K562 (cell line): Measurements from ENCODE around the gene CRLF1. TPM values are rescaled to one million over a fixed set of nuclear protein-coding genes. Genes with fewer than 3 reads are reported as not detected.

Experiments used
- HDAC1 ChIP-seq, 2 experiments: fragments of 450-650 bp; IDR thresholded peaks; 2 replicates each; pipeline ENCODE4 v1.6.1; 2016 to 2017; ENCODE audit warnings: inconsistent platforms in 1 of 2, mild to moderate bottlenecking in 1 of 2, moderate library complexity in 1 of 2
- JUND ChIP-seq, 2 experiments: IDR thresholded peaks; 2 replicates in 1 of 2; 3 replicates in 1 of 2; pipeline ENCODE4 v1.6.1; 2011; ENCODE audit warnings: borderline replicate concordance in 2 of 2, low read depth in 2 of 2, low read length in 2 of 2, improper control_type of control experiment in 1 of 2, missing biosample characterization in 1 of 2, missing genetic modification characterization in 1 of 2, missing genetic modification reagents in 1 of 2
- SMARCE1 ChIP-seq: fragments of 450-650 bp; IDR thresholded peaks from 2 replicates; pipeline ENCODE4 v1.7.1; 2016; ENCODE audit warnings: mild to moderate bottlenecking
- ZNF644 ChIP-seq: fragments of 200-800 bp; sonication (Bioruptor generic); IDR thresholded peaks from 2 replicates; pipeline ENCODE4 v1.6.1; 2016; ENCODE audit warnings: low read depth, missing genetic modification characterization, missing compliant biosample characterization
- ZNF778 ChIP-seq: fragments of 450-650 bp; formaldehyde crosslinking; IDR thresholded peaks from 2 replicates; pipeline ENCODE4 v1.4.0; 2020; ENCODE audit warnings: mild to moderate bottlenecking, moderate library complexity
- polyA plus RNA-seq, 8 experiments: library from polyadenylated mRNA; depleted of rRNA in 4 of 8; stranded (reverse) in 5 of 8; unstranded in 3 of 8; fragments of >200 nt; fragmentation: Nextera tagmentation in 2 of 8; fragmentation: Illumina TruSeq in 1 of 8; extraction: Ambion mirVana in 2 of 8; extraction: Trizol in 1 of 8; gene quantifications; 2 replicates each; pipeline versions ENCODE4 v1.2.1 to v1.2.3, GENCODE V29; 2011 to 2014; ENCODE audit warnings: inconsistent platforms in 1 of 8, missing spikeins in 1 of 8
- total RNA-seq, 7 experiments: library from RNA; depleted of rRNA in 6 of 7; stranded (reverse); fragments of >200 nt in 6 of 7; fragmentation: Illumina TruSeq in 2 of 7; extraction: Trizol in 2 of 7; gene quantifications; 2 replicates each; pipeline versions ENCODE4 v1.2.1 to v1.2.3, GENCODE V29; 2011 to 2021; ENCODE audit warnings: low replicate concordance in 1 of 7
- TF ChIP-seq, protein P1 (sequence below): fragments of 450-650 bp; IDR thresholded peaks from 2 replicates; pipeline ENCODE4 v1.6.1; 2016; ENCODE audit warnings: mild to moderate bottlenecking, moderate library complexity
- TF ChIP-seq, protein P2 (sequence below): fragments of 250-450 bp; sonication (Bioruptor Pico); IDR thresholded peaks from 2 replicates; pipeline ENCODE4 v1.8.0; 2022; ENCODE audit warnings: moderate library complexity, mild to moderate bottlenecking, inconsistent platforms
- TF ChIP-seq, protein P3 (sequence below), 2 experiments: IDR thresholded peaks; 2 replicates each; pipeline ENCODE4 v1.6.1; 2011; ENCODE audit warnings: borderline replicate concordance in 1 of 2, control low read depth in 1 of 2, low read depth in 1 of 2, low read length in 1 of 2, mild to moderate bottlenecking in 1 of 2, mixed read lengths in 1 of 2, moderate library complexity in 1 of 2; ENCODE audit not compliant: insufficient read depth in 1 of 2, insufficient read length in 1 of 2, poor library complexity in 1 of 2, severe bottlenecking in 1 of 2; ENCODE audit errors: extremely low read depth in 1 of 2
- TF ChIP-seq, protein P4 (sequence below): IDR thresholded peaks from 3 replicates; pipeline ENCODE4 v1.6.1; 2011; ENCODE audit warnings: borderline replicate concordance, mild to moderate bottlenecking; ENCODE audit not compliant: insufficient read length, insufficient read depth

Gene CRLF1
- total and polyA plus RNA-seq, 9 of the 15 experiments (the other 6 are each of a cell fraction or from before 2014, with no cell fraction given): 0.85 to 3.6 (median 1.7) TPM

DNA sequence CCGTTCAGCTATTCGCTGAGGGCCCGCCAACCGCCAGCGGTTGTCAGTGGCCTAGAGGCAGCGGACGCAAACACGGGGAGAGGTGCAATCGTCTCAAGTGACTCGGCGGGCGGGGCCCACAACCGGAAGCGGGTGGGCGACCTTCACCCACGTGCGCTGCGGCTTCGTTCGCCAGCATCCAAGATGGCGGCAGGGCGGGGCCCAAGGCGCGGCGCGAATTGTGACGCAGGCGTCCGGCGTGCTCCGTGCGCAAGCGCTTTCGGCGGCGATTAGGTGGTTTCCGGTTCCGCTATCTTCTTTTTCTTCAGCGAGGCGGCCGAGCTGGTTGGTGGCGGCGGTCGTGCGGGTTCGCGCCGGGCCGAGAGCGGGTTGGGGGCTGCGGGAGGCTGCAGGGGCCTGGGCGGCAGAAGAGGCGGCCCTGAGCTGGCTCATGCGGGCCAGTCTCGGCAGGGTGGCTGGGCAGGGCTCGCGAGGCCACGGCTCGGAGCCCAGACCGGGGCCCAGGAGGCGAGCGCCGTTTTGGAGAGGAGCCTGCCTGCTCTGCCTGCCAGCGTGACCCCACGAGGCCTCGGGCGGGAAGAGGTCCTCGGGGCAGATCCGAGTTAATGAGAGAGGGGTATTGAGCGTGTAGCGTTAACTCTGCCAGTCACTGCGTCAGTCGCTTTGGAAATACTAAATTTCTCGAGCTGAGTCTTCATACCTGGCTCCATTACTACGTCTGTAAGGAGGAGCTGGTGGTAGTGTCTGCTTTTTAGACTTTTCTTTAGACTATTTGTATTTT is 34.8 kb downstream of the CRLF1 start, which contains the start of gene UBA52 (continued):
- TF ChIP-seq, protein P1, sequence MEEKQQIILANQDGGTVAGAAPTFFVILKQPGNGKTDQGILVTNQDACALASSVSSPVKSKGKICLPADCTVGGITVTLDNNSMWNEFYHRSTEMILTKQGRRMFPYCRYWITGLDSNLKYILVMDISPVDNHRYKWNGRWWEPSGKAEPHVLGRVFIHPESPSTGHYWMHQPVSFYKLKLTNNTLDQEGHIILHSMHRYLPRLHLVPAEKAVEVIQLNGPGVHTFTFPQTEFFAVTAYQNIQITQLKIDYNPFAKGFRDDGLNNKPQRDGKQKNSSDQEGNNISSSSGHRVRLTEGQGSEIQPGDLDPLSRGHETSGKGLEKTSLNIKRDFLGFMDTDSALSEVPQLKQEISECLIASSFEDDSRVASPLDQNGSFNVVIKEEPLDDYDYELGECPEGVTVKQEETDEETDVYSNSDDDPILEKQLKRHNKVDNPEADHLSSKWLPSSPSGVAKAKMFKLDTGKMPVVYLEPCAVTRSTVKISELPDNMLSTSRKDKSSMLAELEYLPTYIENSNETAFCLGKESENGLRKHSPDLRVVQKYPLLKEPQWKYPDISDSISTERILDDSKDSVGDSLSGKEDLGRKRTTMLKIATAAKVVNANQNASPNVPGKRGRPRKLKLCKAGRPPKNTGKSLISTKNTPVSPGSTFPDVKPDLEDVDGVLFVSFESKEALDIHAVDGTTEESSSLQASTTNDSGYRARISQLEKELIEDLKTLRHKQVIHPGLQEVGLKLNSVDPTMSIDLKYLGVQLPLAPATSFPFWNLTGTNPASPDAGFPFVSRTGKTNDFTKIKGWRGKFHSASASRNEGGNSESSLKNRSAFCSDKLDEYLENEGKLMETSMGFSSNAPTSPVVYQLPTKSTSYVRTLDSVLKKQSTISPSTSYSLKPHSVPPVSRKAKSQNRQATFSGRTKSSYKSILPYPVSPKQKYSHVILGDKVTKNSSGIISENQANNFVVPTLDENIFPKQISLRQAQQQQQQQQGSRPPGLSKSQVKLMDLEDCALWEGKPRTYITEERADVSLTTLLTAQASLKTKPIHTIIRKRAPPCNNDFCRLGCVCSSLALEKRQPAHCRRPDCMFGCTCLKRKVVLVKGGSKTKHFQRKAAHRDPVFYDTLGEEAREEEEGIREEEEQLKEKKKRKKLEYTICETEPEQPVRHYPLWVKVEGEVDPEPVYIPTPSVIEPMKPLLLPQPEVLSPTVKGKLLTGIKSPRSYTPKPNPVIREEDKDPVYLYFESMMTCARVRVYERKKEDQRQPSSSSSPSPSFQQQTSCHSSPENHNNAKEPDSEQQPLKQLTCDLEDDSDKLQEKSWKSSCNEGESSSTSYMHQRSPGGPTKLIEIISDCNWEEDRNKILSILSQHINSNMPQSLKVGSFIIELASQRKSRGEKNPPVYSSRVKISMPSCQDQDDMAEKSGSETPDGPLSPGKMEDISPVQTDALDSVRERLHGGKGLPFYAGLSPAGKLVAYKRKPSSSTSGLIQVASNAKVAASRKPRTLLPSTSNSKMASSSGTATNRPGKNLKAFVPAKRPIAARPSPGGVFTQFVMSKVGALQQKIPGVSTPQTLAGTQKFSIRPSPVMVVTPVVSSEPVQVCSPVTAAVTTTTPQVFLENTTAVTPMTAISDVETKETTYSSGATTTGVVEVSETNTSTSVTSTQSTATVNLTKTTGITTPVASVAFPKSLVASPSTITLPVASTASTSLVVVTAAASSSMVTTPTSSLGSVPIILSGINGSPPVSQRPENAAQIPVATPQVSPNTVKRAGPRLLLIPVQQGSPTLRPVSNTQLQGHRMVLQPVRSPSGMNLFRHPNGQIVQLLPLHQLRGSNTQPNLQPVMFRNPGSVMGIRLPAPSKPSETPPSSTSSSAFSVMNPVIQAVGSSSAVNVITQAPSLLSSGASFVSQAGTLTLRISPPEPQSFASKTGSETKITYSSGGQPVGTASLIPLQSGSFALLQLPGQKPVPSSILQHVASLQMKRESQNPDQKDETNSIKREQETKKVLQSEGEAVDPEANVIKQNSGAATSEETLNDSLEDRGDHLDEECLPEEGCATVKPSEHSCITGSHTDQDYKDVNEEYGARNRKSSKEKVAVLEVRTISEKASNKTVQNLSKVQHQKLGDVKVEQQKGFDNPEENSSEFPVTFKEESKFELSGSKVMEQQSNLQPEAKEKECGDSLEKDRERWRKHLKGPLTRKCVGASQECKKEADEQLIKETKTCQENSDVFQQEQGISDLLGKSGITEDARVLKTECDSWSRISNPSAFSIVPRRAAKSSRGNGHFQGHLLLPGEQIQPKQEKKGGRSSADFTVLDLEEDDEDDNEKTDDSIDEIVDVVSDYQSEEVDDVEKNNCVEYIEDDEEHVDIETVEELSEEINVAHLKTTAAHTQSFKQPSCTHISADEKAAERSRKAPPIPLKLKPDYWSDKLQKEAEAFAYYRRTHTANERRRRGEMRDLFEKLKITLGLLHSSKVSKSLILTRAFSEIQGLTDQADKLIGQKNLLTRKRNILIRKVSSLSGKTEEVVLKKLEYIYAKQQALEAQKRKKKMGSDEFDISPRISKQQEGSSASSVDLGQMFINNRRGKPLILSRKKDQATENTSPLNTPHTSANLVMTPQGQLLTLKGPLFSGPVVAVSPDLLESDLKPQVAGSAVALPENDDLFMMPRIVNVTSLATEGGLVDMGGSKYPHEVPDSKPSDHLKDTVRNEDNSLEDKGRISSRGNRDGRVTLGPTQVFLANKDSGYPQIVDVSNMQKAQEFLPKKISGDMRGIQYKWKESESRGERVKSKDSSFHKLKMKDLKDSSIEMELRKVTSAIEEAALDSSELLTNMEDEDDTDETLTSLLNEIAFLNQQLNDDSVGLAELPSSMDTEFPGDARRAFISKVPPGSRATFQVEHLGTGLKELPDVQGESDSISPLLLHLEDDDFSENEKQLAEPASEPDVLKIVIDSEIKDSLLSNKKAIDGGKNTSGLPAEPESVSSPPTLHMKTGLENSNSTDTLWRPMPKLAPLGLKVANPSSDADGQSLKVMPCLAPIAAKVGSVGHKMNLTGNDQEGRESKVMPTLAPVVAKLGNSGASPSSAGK: peak; percentile 60
- TF ChIP-seq, protein P2, sequence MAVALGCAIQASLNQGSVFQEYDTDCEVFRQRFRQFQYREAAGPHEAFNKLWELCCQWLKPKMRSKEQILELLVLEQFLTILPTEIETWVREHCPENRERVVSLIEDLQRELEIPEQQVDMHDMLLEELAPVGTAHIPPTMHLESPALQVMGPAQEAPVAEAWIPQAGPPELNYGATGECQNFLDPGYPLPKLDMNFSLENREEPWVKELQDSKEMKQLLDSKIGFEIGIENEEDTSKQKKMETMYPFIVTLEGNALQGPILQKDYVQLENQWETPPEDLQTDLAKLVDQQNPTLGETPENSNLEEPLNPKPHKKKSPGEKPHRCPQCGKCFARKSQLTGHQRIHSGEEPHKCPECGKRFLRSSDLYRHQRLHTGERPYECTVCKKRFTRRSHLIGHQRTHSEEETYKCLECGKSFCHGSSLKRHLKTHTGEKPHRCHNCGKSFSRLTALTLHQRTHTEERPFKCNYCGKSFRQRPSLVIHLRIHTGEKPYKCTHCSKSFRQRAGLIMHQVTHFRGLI: no peak
- TF ChIP-seq ZNF778 (CRISPR knock-in tag) (no peak), HDAC1 (IDR thresholded peaks at IDR 0.05) (peak in 1 of 2 experiments; percentile 94; a peak in 2 of 4 replicates), SMARCE1 (no peak), JUND (IDR thresholded peaks at IDR 0.05; ENCODE audit: borderline replicate concordance, low read depth, low read length) (peak; percentile 62), JUND (tag; IDR thresholded peaks at IDR 0.05; ENCODE audit: borderline replicate concordance, low read depth, low read length) (peak; percentile 27; the same call in 1 of the 3 replicates), ZNF644 (tag) (no peak)
- TF ChIP-seq, protein P3, sequence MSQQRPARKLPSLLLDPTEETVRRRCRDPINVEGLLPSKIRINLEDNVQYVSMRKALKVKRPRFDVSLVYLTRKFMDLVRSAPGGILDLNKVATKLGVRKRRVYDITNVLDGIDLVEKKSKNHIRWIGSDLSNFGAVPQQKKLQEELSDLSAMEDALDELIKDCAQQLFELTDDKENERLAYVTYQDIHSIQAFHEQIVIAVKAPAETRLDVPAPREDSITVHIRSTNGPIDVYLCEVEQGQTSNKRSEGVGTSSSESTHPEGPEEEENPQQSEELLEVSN (IDR thresholded peaks at IDR 0.05; ENCODE audit: borderline replicate concordance in 1 of 2, extremely low read depth in 1 of 2, insufficient read depth in 1 of 2, insufficient read length in 1 of 2, low read depth in 1 of 2, low read length in 1 of 2, poor library complexity in 1 of 2, severe bottlenecking in 1 of 2): peak; percentile 61 to 68
- TF ChIP-seq, protein P4, sequence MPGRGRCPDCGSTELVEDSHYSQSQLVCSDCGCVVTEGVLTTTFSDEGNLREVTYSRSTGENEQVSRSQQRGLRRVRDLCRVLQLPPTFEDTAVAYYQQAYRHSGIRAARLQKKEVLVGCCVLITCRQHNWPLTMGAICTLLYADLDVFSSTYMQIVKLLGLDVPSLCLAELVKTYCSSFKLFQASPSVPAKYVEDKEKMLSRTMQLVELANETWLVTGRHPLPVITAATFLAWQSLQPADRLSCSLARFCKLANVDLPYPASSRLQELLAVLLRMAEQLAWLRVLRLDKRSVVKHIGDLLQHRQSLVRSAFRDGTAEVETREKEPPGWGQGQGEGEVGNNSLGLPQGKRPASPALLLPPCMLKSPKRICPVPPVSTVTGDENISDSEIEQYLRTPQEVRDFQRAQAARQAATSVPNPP: no peak
